H9 (cell line): ENCODE data around the gene ATN1. TPM values are rescaled to one million over a fixed set of nuclear protein-coding genes. Genes with fewer than 3 reads are reported as not detected.

ENCODE experiments used
- DNase-seq: peaks from one replicate; pipeline ENCODE4 v3.0.0-alpha.2; 2017
- H2AFZ ChIP-seq: one replicate; pipeline ENCODE4 v1.6.1; 2013; ENCODE audit warnings: mild to moderate bottlenecking, low read length, control low read depth, moderate library complexity
- H2AK5ac ChIP-seq: 2 replicates; pipeline ENCODE4 v1.6.1; 2013; ENCODE audit warnings: low read length, control low read depth, mixed read lengths; ENCODE audit not compliant: insufficient read length
- H2BK120ac ChIP-seq: one replicate; pipeline ENCODE4 v1.6.1; 2013; ENCODE audit warnings: low read depth, mild to moderate bottlenecking, low read length, control low read depth, inconsistent platforms; ENCODE audit not compliant: poor library complexity, severe bottlenecking
- H2BK12ac ChIP-seq: 2 replicates; pipeline ENCODE4 v1.6.1; 2013; ENCODE audit warnings: low read length, control low read depth, mixed read lengths, low read depth; ENCODE audit not compliant: insufficient read length
- H2BK15ac ChIP-seq: 2 replicates; pipeline ENCODE4 v1.6.1; 2013; ENCODE audit warnings: low read depth, low read length, control low read depth
- H2BK20ac ChIP-seq: one replicate; pipeline ENCODE4 v1.6.1; 2013; ENCODE audit warnings: low read depth, mild to moderate bottlenecking, low read length, control low read depth, inconsistent platforms; ENCODE audit not compliant: poor library complexity, severe bottlenecking
- H2BK5ac ChIP-seq: 2 replicates; pipeline ENCODE4 v1.6.1; 2013; ENCODE audit warnings: low read length, control low read depth, mixed read lengths; ENCODE audit not compliant: insufficient read length
- H3K14ac ChIP-seq: 2 replicates; pipeline ENCODE4 v1.6.1; 2013; ENCODE audit warnings: low read length, control low read depth; ENCODE audit not compliant: insufficient read depth
- H3K18ac ChIP-seq: 2 replicates; pipeline ENCODE4 v1.6.1; 2013; ENCODE audit warnings: low read depth, mild to moderate bottlenecking, mixed read lengths, low read length, control low read depth; ENCODE audit not compliant: insufficient read length
- H3K23ac ChIP-seq: 2 replicates; pipeline ENCODE4 v1.6.1; 2013; ENCODE audit warnings: low read length, control low read depth, mixed read lengths, low read depth; ENCODE audit not compliant: insufficient read length
- H3K23me2 ChIP-seq: 2 replicates; pipeline ENCODE4 v1.6.1; 2013; ENCODE audit warnings: low read depth, mild to moderate bottlenecking, mixed read lengths, low read length, control low read depth; ENCODE audit not compliant: insufficient read length, poor library complexity, severe bottlenecking
- H3K27ac ChIP-seq: 2 replicates; pipeline ENCODE4 v1.5.1; 2013; ENCODE audit warnings: low read length, control low read depth, mixed read lengths, low read depth; ENCODE audit not compliant: insufficient read length
- H3K27me3 ChIP-seq: 2 replicates; pipeline ENCODE4 v1.6.1; 2013; ENCODE audit warnings: low read length, control low read depth, inconsistent platforms; ENCODE audit not compliant: insufficient read depth
- H3K4ac ChIP-seq: 2 replicates; pipeline ENCODE4 v1.6.1; 2013; ENCODE audit warnings: low read depth, mild to moderate bottlenecking, control low read depth, inconsistent platforms, low read length, moderate library complexity
- H3K4me1 ChIP-seq: 2 replicates; pipeline ENCODE4 v1.6.1; 2013; ENCODE audit warnings: low read length, control low read depth, inconsistent platforms; ENCODE audit not compliant: insufficient read depth
- H3K4me2 ChIP-seq: 2 replicates; pipeline ENCODE4 v1.6.1; 2013; ENCODE audit warnings: low read length, control low read depth, mixed read lengths; ENCODE audit not compliant: insufficient read length, insufficient read depth
- H3K56ac ChIP-seq: 2 replicates; pipeline ENCODE4 v1.6.1; 2013; ENCODE audit warnings: low read depth, mild to moderate bottlenecking, mixed read lengths, low read length, control low read depth; ENCODE audit not compliant: insufficient read length
- H3K79me1 ChIP-seq: 2 replicates; pipeline ENCODE4 v1.6.1; 2013; ENCODE audit warnings: low read depth, mild to moderate bottlenecking, moderate library complexity, low read length, control low read depth, inconsistent platforms; ENCODE audit not compliant: insufficient read depth, poor library complexity, severe bottlenecking
- H3K79me2 ChIP-seq: 2 replicates; pipeline ENCODE4 v1.6.1; 2013; ENCODE audit warnings: low read length, control low read depth, inconsistent platforms; ENCODE audit not compliant: insufficient read depth
- H3K9ac ChIP-seq: 2 replicates; pipeline ENCODE4 v1.6.1; 2013; ENCODE audit warnings: low read length, control low read depth, mixed read lengths; ENCODE audit not compliant: insufficient read length; ENCODE audit errors: extremely low read depth
- H3K9me3 ChIP-seq: one replicate; pipeline ENCODE4 v1.6.1; 2013; ENCODE audit warnings: low read depth, low read length, inconsistent platforms; ENCODE audit not compliant: control insufficient read depth
- H3T11ph ChIP-seq: one replicate; pipeline ENCODE4 v1.6.1; 2013; ENCODE audit warnings: mild to moderate bottlenecking, low read length, control low read depth, inconsistent platforms
- H4K20me1 ChIP-seq: one replicate; pipeline ENCODE4 v1.6.1; 2013; ENCODE audit not compliant: control insufficient read depth, insufficient read length, insufficient read depth
- H4K5ac ChIP-seq: 2 replicates; pipeline ENCODE4 v1.6.1; 2013; ENCODE audit warnings: low read depth, mild to moderate bottlenecking, mixed read lengths, low read length, control low read depth; ENCODE audit not compliant: insufficient read length
- H4K8ac ChIP-seq: replicated peaks from 2 replicates; pipeline ENCODE4 v1.6.1; 2013; ENCODE audit warnings: low read length, control low read depth, mixed read lengths, low read depth; ENCODE audit not compliant: insufficient read length
- H4K91ac ChIP-seq: 2 replicates; pipeline ENCODE4 v1.6.1; 2013; ENCODE audit warnings: low read depth, mild to moderate bottlenecking, moderate library complexity, mixed read lengths, low read length, control low read depth; ENCODE audit not compliant: insufficient read length
- H3K27ac Mint-ChIP-seq, 3 experiments: 2 replicates in 2 of 3; 3 replicates in 1 of 3; pipeline ENCODE4 v1.8.0; 2020 to 2021; ENCODE audit warnings: mixed read lengths in 3 of 3, mild to moderate bottlenecking in 1 of 3, moderate library complexity in 1 of 3
- H3K27me3 Mint-ChIP-seq: 2 replicates; pipeline ENCODE4 v1.8.0; 2021; ENCODE audit warnings: low read depth, mild to moderate bottlenecking, moderate library complexity, mixed read lengths
- H3K36me3 Mint-ChIP-seq, 3 experiments: 2 replicates in 2 of 3; 3 replicates in 1 of 3; pipeline ENCODE4 v1.8.0; 2020 to 2021; ENCODE audit warnings: low read depth in 3 of 3, mixed read lengths in 3 of 3; ENCODE audit not compliant: insufficient read depth in 1 of 3
- H3K4me1 Mint-ChIP-seq, 2 experiments: 2 replicates each; pipeline ENCODE4 v1.8.0; 2020; ENCODE audit warnings: mixed read lengths in 2 of 2
- H3K4me3 Mint-ChIP-seq, 2 experiments: 2 replicates in 1 of 2; 3 replicates in 1 of 2; pipeline ENCODE4 v1.8.0; 2020 to 2021; ENCODE audit warnings: mild to moderate bottlenecking in 2 of 2, mixed read lengths in 2 of 2, moderate library complexity in 1 of 2
- H3K9me3 Mint-ChIP-seq, 2 experiments: 2 replicates in 1 of 2; 3 replicates in 1 of 2; pipeline ENCODE4 v1.8.0; 2020; ENCODE audit warnings: mild to moderate bottlenecking in 2 of 2, mixed read lengths in 2 of 2, moderate library complexity in 1 of 2
- CTCF ChIP-seq: fragments of 200-600 bp; sonication (generic); conservative IDR thresholded peaks from 3 replicates; pipeline ENCODE4 v1.8.0; 2021; ENCODE audit warnings: antibody characterized with exemption, mild to moderate bottlenecking
- WGBS: extraction: QIAGEN DNeasy Blood & Tissue Kit; methylation state at CpG from one replicate; pipeline ENCODE4 v1.1.7; 2013; ENCODE audit warnings: missing lambda C conversion rate, low lambda C conversion rate, mixed read lengths; ENCODE audit not compliant: insufficient read length; ENCODE audit errors: extremely low coverage; 5-methylcytosine and 5-hydroxymethylcytosine counted together
- total RNA-seq: library from RNA; stranded (reverse); gene quantifications from 2 replicates; pipeline ENCODE4 v1.2.1, GENCODE V29; 2021

Gene ATN1
- total RNA-seq, 1 experiment from 2014 or later = 103 TPM

DNA sequence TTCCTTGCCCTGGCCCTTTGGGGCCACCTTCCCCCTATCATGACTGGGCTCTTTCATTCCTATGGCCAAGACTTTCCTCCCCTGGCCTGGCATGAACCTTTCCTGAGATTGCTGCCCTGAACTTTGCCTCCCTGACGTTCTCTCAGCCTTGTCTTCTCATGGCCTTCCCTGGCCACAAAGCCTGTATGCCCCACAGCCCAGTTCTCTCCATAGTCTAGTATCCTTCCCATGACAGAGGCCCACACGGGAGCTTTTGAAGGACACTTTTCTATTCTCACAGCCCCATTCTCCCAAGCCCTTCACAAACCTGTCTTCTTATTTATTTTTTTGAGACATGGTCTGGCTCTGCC is 11.4 kb downstream of the ATN1 start:
- Mint-ChIP-seq H3K27me3 (no peaks in the 10 kb centered on the region; the same call in 1 of the 2 replicates), H3K27ac (peak overlapping the region; percentile 21 to 90 (median 57); a peak in 6 of 7 replicates), H3K36me3 (peaks cover 29 to 75% (median 51%) of the 10 kb centered on the region in 3 experiments), H3K4me1 (peaks cover 24 to 38% of the 10 kb centered on the region in 2 experiments), H3K9me3 (no peaks in the 10 kb centered on the region; a peak in 2 of 5 replicates), H3K4me3 (peak overlapping the region; percentile 40 to 61)
- no peak overlapping the region for H2AK5ac ChIP-seq
- no peak overlapping the region for H2BK15ac ChIP-seq
- TF ChIP-seq CTCF = no peak
- H3K56ac ChIP-seq = no peak overlapping the region
- H3K18ac ChIP-seq = peak overlapping the region; percentile 58
- peaks cover 9% of the 10 kb centered on the region for H3K23me2 ChIP-seq
- no peak overlapping the region for H2BK120ac ChIP-seq
- no CpG with 5 or more reads among the region's 2 CpGs for WGBS
- H2BK12ac ChIP-seq = no peak overlapping the region
- no peak overlapping the region; the same call in 1 of the 2 replicates for H3K4ac ChIP-seq
- H3K4me1 ChIP-seq = no peaks in the 10 kb centered on the region
- H4K5ac ChIP-seq = peak overlapping the region; percentile 49
- H3K4me2 ChIP-seq = no peak overlapping the region
- no peaks in the 10 kb centered on the region for H3K27me3 ChIP-seq
- no peaks in the 10 kb centered on the region for H4K20me1 ChIP-seq
- no peak overlapping the region for H3K27ac ChIP-seq
- H3K79me1 ChIP-seq = no peaks in the 10 kb centered on the region
- no peak overlapping the region for H3K14ac ChIP-seq
- H2BK20ac ChIP-seq = no peak overlapping the region
- H2BK5ac ChIP-seq = no peak overlapping the region
- no peaks in the 10 kb centered on the region for H3K79me2 ChIP-seq
- DNase-seq = no peak
- H3T11ph ChIP-seq = no peak overlapping the region
- no peak overlapping the region for H2AFZ ChIP-seq
- no peaks in the 10 kb centered on the region for H3K9me3 ChIP-seq
- H3K9ac ChIP-seq = no peak overlapping the region
- H4K91ac ChIP-seq = peak overlapping the region; percentile 50
- H4K8ac ChIP-seq = no peak overlapping the region
- no peak overlapping the region for H3K23ac ChIP-seq
